Stimulated activated CD8-positive, alpha-beta memory T cell treated with anti-CD3 and anti-CD28 coated beads, Interleukin-7, amount 100 ng/mL, for 24 hours (primary cell): ENCODE results near the gene CCDC86.

Experiments used
- DNase-seq: peaks from one replicate; pipeline ENCODE4 v3.0.0-alpha.2; 2020; ENCODE audit warnings: low read depth

CCDC86 gene

GRCh38 chr11:60852982-60853950 lies 11.4 kb downstream of the CCDC86 start:
- DNase-seq = no peak

- no peak for DNase-seq
Measured at GRCh38 chr11:60854140-60854846, 12.4 kb downstream of the CCDC86 start.

DNA sequence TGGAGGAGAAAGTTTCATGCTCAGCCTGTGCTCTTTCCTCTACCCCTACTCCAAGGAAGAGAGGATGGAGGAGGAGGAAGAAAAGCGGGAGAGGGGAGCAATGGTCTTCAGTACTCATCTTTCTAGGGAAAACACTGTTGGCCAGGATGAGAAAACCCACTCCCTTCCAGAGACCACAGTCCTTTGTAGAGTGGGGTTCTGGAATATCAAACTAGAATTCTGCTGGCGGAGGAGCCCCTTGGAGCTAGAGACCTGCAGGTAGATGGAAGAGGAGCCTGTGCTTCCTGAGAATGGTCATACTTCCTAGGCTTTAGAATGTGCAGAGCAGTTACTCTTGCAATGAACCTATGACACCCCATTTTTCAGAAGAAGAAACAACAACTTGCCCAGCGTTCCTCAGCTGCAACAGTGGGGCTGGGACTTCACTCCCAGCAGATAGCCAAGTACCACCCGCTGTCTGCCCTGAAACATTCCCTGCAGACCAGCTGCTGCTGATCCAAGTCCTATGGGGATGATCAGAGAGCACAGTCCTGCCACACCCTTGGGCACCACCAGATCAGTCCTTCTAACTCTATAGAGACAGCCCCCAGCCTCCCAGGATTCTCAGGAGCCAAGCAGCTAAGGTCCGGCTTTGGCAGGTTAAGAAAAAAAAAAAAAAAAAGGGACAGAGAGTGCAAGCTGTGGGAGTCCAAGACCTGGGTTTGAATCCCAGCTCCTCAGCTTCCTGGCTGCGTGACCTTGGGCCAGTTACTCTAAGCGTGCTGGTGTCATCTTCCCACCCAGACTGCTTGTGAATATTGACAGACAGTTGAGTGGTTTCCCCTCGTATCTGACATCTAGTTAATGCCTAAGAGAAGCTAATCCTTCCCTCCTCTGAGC lies 13.2 kb downstream of the CCDC86 start:
- no peak for DNase-seq

DNA sequence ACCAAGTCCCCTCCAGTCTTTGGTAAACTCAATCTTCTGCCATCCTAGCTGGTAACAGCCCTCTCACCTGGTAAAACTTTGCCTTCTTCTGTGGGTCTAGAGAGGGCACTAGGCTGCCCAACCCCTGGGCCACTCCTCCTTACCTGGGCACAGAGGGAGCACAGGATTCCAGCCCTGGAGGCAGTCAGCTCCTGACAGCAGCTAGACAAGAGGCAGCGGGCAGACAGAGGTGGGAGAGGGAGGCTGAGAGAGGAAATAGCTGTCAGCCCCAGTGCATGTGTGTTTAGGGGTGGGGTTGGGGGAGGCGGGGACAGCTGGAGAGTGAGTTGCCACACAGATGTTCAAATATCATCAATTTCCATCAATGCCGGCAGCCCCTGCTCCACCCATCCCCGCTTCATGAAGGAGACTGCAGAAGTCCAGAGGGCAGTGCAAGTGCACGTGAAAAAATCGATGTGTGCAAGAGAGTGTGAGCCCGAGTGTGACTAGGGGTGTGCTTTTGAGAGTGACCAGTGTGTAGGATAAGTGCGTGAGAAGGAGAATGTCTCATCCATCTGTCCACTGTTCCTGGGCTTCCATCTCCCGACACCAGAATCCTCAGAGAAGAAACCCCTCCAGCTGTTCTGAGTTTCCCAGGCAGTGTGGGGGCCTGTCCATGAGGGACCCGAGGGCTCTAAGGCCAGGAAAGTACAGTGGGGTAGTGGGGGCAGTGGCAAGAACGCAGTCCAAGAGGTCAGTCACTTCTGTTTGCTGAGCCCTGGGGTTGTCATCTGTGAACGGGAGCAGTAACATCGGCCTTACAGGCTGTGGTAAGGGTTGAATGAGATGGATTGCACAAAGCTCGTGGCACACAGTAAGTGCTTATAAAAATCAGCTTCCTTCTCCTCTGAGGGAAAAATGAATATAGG lies 14.1 kb downstream of the CCDC86 start, which contains the start of gene PTGDR2:
PTGDR2 (minus strand) TSS at position 225 of the 908 bp plus-strand sequence. CDS start 2,228 bp downstream, outside the sequence.
- DNase-seq = no peak

DNA sequence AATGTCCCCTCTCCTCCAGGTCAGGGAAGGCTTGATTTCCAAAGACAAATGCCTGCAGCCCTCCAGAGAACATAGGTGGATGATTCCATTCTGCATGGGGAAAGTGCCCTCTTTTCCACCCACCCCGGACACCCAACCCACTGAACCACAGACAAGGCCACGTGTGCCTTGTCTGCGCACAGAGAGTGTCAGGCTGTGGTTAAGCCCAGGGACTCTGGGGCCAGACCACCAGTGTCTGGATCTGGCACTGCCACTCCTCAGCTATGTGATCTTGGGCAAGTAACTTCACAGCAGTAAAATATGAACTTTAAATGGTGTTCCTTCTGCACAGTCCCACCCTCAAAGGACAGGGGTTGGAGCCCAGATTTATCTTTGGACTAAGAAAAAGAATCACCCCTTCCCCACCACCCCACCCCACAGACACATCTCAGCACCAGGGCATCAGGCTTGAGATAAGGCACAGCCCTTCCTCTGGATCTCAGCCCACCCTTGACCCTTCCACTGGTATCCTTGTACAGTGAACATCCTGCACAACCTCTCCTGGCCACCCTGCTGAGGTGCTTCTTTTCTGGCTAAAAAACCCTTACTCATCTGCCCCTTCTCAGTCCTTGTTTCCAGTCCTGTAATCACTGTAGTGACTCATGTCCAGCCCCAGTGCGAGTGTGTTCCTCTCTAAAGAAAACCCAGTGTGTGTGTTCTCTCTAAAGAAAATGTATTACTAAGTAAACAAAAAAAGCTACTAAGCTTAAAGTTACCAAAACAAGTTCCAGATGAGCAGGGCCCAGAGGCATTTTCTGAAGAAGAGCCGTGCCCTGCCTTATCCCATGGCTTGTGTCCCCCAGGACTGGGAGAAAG lies 15.7 kb downstream of the CCDC86 start:
- DNase-seq = no peak

- no peak for DNase-seq
Measured at GRCh38 chr11:60858236-60858635, 16.3 kb downstream of the CCDC86 start.

- no peak for DNase-seq
Measured at GRCh38 chr11:60858731-60859464, 17.0 kb downstream of the CCDC86 start.

- no peak for DNase-seq
Measured at GRCh38 chr11:60859616-60860250, 17.8 kb downstream of the CCDC86 start.

DNA sequence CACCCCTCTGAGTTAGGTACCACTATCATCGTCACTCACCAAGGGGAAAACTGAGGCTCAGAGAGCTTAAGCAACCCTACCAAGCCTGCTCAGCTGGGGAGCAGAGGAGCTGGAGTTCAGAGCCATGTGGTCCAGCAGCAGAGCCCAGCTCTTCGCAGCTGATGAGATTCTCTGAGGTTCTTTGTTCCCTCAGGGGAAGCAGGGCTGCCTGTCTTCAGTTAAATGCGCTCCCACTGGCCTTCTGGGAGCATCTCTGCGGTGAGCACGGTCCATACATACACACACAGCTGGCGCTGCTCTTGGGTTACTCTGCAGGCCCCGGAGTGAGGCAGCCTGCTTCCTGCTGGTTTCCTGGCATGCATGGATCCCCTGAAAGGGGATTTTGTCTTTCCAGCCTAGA lies 19.0 kb downstream of the CCDC86 start:
- no peak for DNase-seq

DNA sequence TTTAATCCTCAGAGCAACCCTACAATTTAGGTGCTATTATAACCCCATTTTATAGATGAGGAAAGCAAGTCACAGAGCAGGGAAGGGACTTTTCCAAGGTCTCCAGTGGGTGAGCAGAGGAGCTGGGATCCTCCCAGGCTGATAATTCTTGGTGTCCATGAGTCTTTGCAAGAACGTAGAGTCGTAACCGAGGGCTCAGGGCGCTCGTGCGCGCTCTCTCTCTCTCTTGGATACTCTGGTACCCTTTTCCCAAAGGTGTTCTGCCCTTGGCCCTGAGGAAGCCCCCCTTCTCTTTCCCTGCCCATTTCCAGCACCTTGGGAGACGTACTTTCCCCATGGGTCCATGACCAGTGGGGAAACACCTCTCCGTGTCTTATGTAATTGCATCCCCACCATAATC lies 20.3 kb downstream of the CCDC86 start:
- DNase-seq = no peak

GRCh38 chr11:60863550-60864521 lies 21.9 kb downstream of the CCDC86 start:
- no peak for DNase-seq

GRCh38 chr11:60864856-60865513 lies 23.1 kb downstream of the CCDC86 start:
- no peak for DNase-seq

DNA sequence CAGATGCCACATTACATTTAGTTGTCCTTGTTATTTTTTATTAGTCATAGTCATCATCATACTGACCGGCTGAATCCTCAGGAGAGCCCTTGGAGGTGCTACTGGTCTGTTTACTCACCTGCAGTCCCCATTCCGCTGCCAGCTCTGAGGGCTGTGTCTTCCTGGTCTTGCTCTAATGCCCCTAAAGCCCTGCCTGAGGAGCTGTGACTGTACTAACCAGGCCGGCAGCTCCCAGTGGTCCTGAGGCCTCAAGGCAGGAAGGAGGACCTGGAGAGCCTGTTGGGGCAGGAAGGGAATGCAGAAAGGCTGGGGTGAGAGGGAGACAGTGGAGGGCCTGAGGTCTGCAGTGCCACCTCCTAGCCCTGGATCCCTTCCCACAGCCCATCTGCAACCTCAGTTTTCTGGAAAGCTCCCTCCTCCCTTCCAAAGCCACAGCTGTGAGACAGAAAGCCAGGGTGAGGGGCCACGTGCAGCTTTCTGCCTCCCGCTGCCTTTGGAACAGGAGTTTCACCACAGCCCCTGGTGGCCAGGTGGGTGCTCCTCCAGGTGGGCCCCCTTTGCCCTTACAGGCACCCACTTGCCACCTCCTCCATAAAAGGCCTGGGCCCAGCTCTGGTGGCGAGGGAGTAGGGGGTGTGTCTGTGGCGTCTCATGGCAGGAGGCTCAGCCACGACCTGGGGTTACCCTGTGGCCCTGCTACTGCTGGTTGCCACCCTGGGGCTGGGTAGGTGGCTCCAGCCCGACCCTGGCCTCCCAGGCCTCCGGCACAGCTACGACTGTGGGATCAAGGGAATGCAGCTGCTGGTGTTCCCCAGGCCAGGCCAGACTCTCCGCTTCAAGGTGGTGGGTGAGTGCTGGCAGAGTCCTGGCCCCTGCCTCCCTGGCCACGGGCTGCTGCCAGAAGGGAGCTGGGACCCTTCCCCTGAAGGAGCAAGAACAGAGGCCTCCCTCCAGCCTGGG lies 25.3 kb downstream of the CCDC86 start, which contains the start of gene ZP1:
ZP1 (plus strand) TSS at position 632 of the 960 bp plus-strand sequence; CDS start at position 652, 20 bp downstream.
- no peak for DNase-seq

GRCh38 chr11:60867871-60868681 lies 26.2 kb downstream of the CCDC86 start:
- no peak for DNase-seq
